Memory B cell (primary cell): ENCODE data around the gene ACER1.

Experiments used
- ATAC-seq: fragments of 150-1000 bp; cut with Tn5 transposase; 2 replicates; pipeline ENCODE4 v1.10.0; 2021; ENCODE audit warnings: low read depth, mild to moderate bottlenecking, moderate library complexity
- DNase-seq, 2 donors: peaks; one replicate each; pipeline ENCODE4 v3.0.0; 2022; ENCODE audit warnings: low spot score in 2 of 2
- H3K27ac Mint-ChIP-seq: one replicate; pipeline ENCODE4 v1.8.0; 2022; ENCODE audit warnings: mild to moderate bottlenecking, moderate library complexity, mixed read lengths
- H3K27me3 Mint-ChIP-seq: one replicate; pipeline ENCODE4 v1.8.0; 2022; ENCODE audit warnings: mixed read lengths
- H3K36me3 Mint-ChIP-seq: one replicate; pipeline ENCODE4 v1.8.0; 2022; ENCODE audit warnings: mild to moderate bottlenecking, mixed read lengths
- H3K4me1 Mint-ChIP-seq: one replicate; pipeline ENCODE4 v1.8.0; 2022; ENCODE audit warnings: mixed read lengths
- H3K4me3 Mint-ChIP-seq: one replicate; pipeline ENCODE4 v1.8.0; 2022; ENCODE audit warnings: mild to moderate bottlenecking, moderate library complexity, mixed read lengths
- H3K9me3 Mint-ChIP-seq: one replicate; pipeline ENCODE4 v1.8.0; 2022; ENCODE audit warnings: mixed read lengths

ACER1 gene

DNA sequence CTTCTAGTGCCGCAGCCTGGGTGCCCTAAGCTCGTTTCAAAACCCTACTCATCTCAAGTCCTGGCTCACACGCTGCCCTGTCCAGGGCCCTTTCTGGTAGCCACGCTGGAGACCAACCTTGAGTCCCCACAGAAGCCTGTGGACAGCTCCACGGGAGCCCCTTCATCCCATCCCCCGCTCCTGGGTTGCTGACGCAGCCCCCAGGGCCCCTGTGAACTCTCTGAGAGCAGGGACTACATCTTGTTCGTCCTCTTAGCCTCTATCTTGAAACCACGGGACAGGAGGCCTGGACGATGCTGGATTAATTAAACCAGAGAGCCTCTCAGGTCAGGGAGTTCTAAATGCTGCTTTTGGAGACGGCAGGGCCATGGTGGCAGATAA, 61.0 kb downstream of the ACER1 start:
- Mint-ChIP-seq H3K36me3 (peaks cover 20% of the 10 kb centered on the region), H3K4me1 (peaks cover 27% of the 10 kb centered on the region), H3K9me3 (no peaks in the 10 kb centered on the region), H3K27me3 (no peaks in the 10 kb centered on the region), H3K4me3 (no peak overlapping the region), H3K27ac (no peak overlapping the region)
- DNase-seq: no peak
- ATAC-seq: no peak

DNA sequence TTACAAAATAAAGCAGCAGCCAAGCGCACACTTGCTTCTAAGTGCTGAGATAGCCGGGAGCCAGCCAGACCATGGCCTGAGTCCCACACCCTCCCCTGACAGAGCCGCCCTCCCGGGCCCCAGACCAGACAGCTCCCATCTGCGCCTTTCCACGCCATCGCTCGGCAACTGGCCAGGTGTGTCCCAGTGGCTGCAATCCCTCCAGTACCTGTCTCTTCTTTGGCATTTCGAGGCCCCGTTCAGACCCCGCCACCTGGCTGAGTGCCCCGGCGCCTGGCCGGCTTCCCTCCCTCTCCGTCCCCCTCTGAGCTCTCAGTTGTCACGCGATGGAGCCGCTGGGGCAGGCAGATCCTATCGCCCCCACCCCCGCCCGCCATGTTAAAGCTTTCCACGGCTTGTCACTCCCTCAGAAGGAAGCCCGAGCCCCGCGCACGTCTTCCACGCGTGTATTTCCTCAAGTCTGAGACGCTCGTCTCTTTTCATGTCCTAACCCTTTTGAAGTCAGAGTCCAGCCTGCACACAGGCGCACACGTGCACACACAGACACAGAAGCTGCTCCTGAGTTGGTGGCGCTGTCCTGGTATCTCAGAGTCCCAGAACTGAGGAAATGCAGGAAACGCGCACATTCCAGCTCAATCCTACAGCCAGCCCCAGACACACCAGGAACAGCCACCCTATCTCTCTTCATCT, 61.5 kb downstream of the ACER1 start:
- Mint-ChIP-seq H3K4me3 (no peak overlapping the region), H3K9me3 (no peaks in the 10 kb centered on the region), H3K27ac (no peak overlapping the region), H3K4me1 (peaks cover 23% of the 10 kb centered on the region), H3K36me3 (peaks cover 22% of the 10 kb centered on the region), H3K27me3 (no peaks in the 10 kb centered on the region)
- ATAC-seq (no peak), DNase-seq (no peak)

DNA sequence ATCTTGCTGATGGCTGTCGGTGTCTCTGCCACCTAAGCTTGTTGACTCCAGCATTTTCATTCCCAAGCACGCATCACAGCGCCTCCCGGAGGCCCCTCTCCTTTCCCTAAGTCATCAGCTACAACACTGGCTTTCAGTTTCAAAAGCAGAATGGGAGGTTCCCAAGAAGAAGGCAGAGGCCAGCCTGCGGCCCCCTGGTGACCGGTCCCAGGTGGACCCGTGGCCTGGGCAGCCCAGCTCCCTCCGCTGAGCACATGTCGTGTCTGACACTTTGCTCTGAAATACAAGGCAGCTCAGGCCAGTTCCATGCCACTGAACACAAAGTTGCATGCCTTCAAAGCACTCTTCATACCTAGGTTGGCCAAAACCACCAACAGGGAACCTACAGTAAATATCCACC, 62.2 kb downstream of the ACER1 start:
- DNase-seq (no peak), ATAC-seq (no peak)
- no peak overlapping the region for H3K27ac Mint-ChIP-seq
- H3K36me3 Mint-ChIP-seq: peaks cover 22% of the 10 kb centered on the region
- no peaks in the 10 kb centered on the region for H3K27me3 Mint-ChIP-seq
- H3K4me1 Mint-ChIP-seq: peaks cover 19% of the 10 kb centered on the region
- H3K4me3 Mint-ChIP-seq: no peak overlapping the region
- no peaks in the 10 kb centered on the region for H3K9me3 Mint-ChIP-seq

DNA sequence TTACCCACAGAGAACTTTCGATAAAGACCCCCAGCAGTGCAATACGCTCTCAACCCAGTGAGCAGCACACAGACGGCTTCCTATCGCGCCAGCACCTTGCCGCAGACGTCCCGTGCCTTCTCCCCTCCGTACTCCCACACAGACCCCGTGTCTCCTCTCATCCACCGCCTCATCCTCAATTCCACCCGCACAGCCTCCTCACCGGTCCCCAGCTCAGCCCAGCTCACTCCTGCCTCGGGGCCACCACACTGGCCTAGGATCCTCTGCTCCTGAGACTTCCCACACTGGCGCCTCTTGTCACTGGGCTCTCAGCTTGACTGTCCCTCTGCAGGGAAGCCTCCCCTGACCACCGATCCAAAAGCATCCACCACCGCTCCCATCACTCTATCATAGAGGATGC, 62.6 kb downstream of the ACER1 start:
- Mint-ChIP-seq H3K36me3 (peaks cover 22% of the 10 kb centered on the region), H3K9me3 (no peaks in the 10 kb centered on the region), H3K27me3 (no peaks in the 10 kb centered on the region), H3K4me1 (peaks cover 16% of the 10 kb centered on the region), H3K27ac (no peak overlapping the region), H3K4me3 (no peak overlapping the region)
- no peak for DNase-seq
- no peak for ATAC-seq

DNA sequence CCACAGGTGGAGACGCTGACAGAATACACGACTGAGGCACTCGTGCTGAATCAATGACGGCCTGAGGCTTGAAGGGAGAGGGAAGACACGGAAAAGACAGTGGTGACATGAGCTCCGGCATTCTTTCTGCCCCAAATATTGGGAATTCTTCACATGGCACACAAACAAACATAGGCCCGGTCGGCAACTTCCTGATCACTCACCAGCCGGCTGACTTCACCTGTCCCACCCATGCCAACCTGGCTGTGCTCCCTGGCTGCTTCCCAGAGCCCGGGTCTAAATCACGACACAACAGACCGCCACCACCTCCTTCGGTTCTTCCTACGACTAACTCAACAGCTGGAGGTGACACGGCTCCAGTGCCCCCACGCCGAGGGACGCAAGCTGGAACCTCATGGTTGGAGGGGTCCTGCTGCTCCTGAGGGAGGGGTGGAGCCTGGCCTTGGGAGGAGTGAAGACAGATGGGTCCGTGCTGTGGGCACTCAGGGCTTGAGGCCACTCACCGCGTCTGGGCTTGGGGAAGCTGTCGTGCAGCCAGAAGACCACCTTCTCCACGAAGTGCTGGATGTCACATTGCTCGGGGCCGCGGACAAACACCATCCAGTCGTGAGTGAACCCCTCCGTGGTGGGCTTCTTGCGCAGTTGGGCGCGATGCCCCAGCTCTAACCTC, 63.2 kb downstream of the ACER1 start:
- Mint-ChIP-seq H3K36me3 (peaks cover 22% of the 10 kb centered on the region), H3K9me3 (no peaks in the 10 kb centered on the region), H3K4me1 (peaks cover 16% of the 10 kb centered on the region), H3K4me3 (no peak overlapping the region), H3K27me3 (no peaks in the 10 kb centered on the region), H3K27ac (no peak overlapping the region)
- DNase-seq (no peak), ATAC-seq (no peak)

GRCh38 chr19:6269101-6269886, 64.1 kb downstream of the ACER1 start:
- ATAC-seq (no peak), DNase-seq (no peak)
- H3K9me3 Mint-ChIP-seq: no peaks in the 10 kb centered on the region
- H3K4me3 Mint-ChIP-seq: no peak overlapping the region
- peaks cover 16% of the 10 kb centered on the region for H3K4me1 Mint-ChIP-seq
- no peaks in the 10 kb centered on the region for H3K27me3 Mint-ChIP-seq
- no peak overlapping the region for H3K27ac Mint-ChIP-seq
- H3K36me3 Mint-ChIP-seq: peaks cover 24% of the 10 kb centered on the region

DNA sequence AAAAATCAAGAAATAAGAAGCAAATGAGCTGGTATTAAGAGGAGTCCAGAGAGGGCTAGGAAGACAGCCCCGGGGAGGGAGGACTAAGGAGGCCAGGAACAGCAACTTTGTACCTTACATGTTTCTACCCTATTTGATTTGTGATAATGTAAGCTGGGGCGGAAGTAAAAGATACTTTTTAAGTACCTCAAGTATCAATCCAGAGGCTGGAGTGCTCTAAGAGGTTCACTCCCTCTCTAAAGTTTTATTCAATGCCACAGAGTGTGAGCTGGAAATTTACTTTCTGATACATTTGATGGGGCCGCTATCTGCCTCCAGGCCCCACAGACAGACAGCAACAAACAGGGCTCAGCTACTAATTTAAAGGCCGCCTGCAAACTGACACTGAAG, 65.0 kb downstream of the ACER1 start:
- H3K27ac Mint-ChIP-seq: no peak overlapping the region
- DNase-seq (no peak), ATAC-seq (no peak)
- peaks cover 28% of the 10 kb centered on the region for H3K36me3 Mint-ChIP-seq
- no peak overlapping the region for H3K4me3 Mint-ChIP-seq
- H3K9me3 Mint-ChIP-seq: no peaks in the 10 kb centered on the region
- no peaks in the 10 kb centered on the region for H3K27me3 Mint-ChIP-seq
- peaks cover 18% of the 10 kb centered on the region for H3K4me1 Mint-ChIP-seq

DNA sequence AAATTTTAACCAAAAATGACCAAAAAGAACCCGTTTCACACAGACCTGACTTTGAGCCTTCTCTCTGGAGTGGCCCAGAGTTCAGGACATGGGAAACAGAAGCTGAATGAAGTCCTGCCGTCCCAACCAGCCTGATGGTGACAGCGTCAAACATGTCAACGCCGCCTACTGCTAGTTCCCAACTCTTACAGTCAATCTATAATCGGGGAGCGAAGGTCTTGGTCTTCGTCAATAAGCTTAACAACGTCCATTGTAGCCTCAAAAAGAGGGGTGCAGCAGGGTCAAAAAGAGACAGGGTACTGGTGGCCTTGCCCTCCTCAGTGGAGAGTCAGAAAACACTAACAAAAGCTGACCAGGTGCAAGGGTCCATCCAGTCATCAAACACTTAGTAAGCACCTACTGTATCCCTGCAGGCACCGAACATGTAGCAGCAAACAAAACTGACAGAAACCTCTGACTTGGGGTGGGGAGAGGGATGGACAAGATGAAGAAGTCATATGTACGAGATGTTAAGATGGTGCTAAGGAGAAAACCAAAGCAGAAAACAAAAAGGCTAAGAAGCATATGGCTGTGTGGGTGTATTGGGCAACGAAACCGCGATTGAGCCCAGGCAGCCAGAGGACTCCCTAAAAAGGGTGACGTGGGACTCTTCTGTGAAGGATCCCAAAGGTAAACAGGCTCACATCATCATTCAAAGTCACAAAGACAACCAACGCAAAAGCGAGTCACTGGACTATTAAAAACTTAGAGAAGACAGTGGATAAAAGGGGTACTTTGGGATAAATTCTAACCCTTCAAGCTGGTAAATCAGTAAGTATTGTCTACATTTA, 65.6 kb downstream of the ACER1 start:
- H3K27ac Mint-ChIP-seq: no peak overlapping the region
- H3K27me3 Mint-ChIP-seq: no peaks in the 10 kb centered on the region
- no peaks in the 10 kb centered on the region for H3K9me3 Mint-ChIP-seq
- H3K36me3 Mint-ChIP-seq: peaks cover 29% of the 10 kb centered on the region
- peaks cover 20% of the 10 kb centered on the region for H3K4me1 Mint-ChIP-seq
- ATAC-seq (no peak), DNase-seq (no peak)
- no peak overlapping the region for H3K4me3 Mint-ChIP-seq

- H3K9me3 Mint-ChIP-seq: no peaks in the 10 kb centered on the region
- H3K27ac Mint-ChIP-seq: no peak overlapping the region
- peaks cover 7% of the 10 kb centered on the region for H3K4me1 Mint-ChIP-seq
- ATAC-seq: no peak
- DNase-seq: no peak
- peaks cover 25% of the 10 kb centered on the region for H3K36me3 Mint-ChIP-seq
- no peak overlapping the region for H3K4me3 Mint-ChIP-seq
- H3K27me3 Mint-ChIP-seq: no peaks in the 10 kb centered on the region
Observed at GRCh38 chr19:6264803-6265202, 68.6 kb downstream of the ACER1 start.

- no peak overlapping the region for H3K4me3 Mint-ChIP-seq
- no peaks in the 10 kb centered on the region for H3K9me3 Mint-ChIP-seq
- H3K36me3 Mint-ChIP-seq: peaks cover 26% of the 10 kb centered on the region
- no peaks in the 10 kb centered on the region for H3K27me3 Mint-ChIP-seq
- ATAC-seq (no peak), DNase-seq (no peak)
- H3K4me1 Mint-ChIP-seq: peaks cover 10% of the 10 kb centered on the region
- no peak overlapping the region for H3K27ac Mint-ChIP-seq
Observed at GRCh38 chr19:6263735-6264444, 69.5 kb downstream of the ACER1 start.

DNA sequence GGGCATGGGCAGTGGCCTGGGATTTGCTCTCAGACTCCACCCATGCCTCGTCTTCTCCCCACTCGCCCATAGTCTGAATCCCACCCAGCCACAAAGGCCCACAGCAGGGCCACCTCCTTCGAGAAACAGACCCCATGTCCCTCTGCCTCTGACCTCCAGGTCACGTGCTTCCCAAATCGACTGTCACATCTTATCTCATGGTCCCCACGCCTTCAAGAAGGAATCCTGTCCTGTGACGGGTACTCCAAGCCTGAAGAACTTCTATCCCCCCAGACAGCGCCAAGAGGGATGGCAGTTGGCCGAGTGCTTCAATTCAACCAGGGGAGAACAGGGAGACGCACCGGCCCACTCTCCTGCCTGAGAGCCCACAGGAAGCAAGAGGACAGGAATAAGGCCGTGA, 70.1 kb downstream of the ACER1 start:
- Mint-ChIP-seq H3K4me1 (peaks cover 13% of the 10 kb centered on the region), H3K36me3 (peaks cover 30% of the 10 kb centered on the region), H3K27ac (no peak overlapping the region)

DNA sequence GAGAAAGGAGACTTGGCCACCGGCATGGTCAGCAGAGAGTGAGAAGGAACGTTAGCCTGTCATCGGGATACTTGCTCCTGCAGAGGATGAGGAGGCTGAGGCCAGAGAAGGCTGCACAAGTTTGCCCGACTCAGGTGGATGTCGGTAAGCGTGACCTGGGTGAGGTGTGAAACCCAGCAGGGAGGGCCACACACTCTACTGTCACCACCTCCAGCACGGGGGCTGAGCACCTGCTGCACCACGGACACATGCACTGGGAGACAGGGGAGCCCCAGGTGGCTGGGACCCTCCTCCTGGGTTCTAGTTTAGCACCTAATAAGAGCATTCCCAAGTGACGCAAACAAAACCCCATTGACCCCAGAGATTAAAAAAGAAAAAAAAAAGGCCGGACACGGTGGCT, 70.9 kb downstream of the ACER1 start:
- no peak for ATAC-seq
- no peak overlapping the region for H3K4me3 Mint-ChIP-seq
- DNase-seq: no peak
- H3K27ac Mint-ChIP-seq: no peak overlapping the region
- peaks cover 21% of the 10 kb centered on the region for H3K4me1 Mint-ChIP-seq
- no peaks in the 10 kb centered on the region for H3K9me3 Mint-ChIP-seq
- H3K27me3 Mint-ChIP-seq: no peaks in the 10 kb centered on the region
- H3K36me3 Mint-ChIP-seq: peaks cover 28% of the 10 kb centered on the region

More for the DNA sequence above, 70.1 kb downstream of the ACER1 start:
- Mint-ChIP-seq H3K27me3 (no peaks in the 10 kb centered on the region), H3K9me3 (no peaks in the 10 kb centered on the region), H3K4me3 (no peak overlapping the region)
- DNase-seq: no peak
- ATAC-seq: no peak

GRCh38 chr19:6261883-6262282, 71.5 kb downstream of the ACER1 start:
- Mint-ChIP-seq H3K27ac (no peak overlapping the region), H3K4me3 (no peak overlapping the region), H3K9me3 (peaks cover under 1% of the 10 kb centered on the region), H3K4me1 (peaks cover 26% of the 10 kb centered on the region), H3K36me3 (peaks cover 29% of the 10 kb centered on the region), H3K27me3 (no peaks in the 10 kb centered on the region)
- DNase-seq (no peak), ATAC-seq (no peak)
